SH-SY5Y (cell line): Measurements from ENCODE around the gene HLA-DQA2.

Experiments
- GATA2 ChIP-seq: IDR thresholded peaks from 2 replicates; pipeline ENCODE4 v1.6.1; 2011; ENCODE audit warnings: mild to moderate bottlenecking, low read depth, low read length
- GATA3 ChIP-seq: IDR thresholded peaks from 2 replicates; pipeline ENCODE4 v1.6.1; 2011; ENCODE audit warnings: low read depth, mild to moderate bottlenecking, low read length, moderate library complexity

- TF ChIP-seq GATA2 (no peak), GATA3 (no peak)
Measured at GRCh38 chr6:32774426-32774825, 33.2 kb downstream of the HLA-DQA2 start.
